NCI-H2029 treated with DMSO at 0.1 percent for 48 hours (cell line): ENCODE data around the gene EPHX1.
"Not testable (repeated sequence)": the region's sequence is repeated elsewhere in the genome, so short reads cannot be mapped to it uniquely, and the experiment has no call there.

Experiments
- DNase-seq: peaks from one replicate; lab custom pipeline; 2025; lab: John Stamatoyannopoulos, UW

EPHX1 gene

DNA sequence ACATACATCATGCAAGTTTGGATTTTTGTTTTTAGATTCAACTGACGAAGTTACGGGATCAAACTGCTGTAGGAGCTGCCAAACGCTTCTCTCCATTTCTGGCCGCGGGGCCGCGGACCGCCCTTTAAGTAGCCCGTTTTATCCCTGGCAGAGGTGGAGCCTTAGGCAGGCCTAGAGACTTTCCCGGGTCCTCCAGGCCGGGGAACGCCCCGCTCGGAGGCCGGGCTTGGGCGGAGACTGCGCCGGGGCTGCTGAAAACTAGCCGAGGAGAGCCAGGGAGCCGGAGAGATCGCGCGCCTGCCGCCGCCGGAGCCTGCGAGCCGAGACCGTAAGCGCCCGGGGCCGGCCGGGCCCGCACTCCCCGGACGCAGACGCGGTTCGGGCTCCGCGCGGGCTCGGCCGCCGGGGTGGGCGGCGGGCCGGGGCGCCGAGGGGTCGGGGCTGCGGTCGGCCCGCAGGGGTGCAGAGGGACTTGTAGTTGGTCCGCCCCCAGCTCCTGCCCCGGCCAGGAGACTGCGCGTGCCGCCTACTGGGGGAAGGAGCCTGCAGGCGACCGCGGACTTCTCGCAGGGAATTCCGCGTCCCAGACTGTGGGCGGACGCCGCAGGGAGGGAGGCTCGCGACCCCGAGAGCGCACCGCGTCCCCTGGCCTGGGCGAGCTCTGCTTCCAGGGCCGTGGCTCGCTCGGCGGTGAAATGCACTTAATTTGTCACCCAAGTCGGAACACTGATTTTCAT is at the start of gene EPHX1:
TSS of gene EPHX1 (plus strand) at position 283 of the 737 bp plus-strand sequence. CDS start 18,606 bp downstream, outside the sequence.
- peak; percentile 49 for DNase-seq

DNA sequence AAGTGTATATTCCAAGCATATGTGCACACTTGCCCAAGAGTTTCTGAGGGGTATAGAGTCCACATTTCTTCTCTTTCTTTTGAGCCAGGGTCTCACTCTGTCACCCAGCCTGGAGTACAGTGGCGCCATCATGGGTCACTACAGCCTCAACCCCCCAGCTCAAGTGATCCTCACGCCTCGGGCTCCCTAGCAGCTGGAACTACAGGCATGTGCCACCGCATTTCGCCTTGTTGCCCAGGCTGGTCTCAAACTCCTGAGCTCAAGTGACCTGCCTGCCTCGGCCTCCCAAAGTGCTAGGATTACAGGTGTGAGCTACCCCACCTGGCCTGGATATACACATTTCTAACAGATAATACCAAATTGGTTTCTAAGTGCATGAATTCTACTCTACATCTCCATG is 49.4 kb upstream of the EPHX1 start:
- no peak for DNase-seq

DNA sequence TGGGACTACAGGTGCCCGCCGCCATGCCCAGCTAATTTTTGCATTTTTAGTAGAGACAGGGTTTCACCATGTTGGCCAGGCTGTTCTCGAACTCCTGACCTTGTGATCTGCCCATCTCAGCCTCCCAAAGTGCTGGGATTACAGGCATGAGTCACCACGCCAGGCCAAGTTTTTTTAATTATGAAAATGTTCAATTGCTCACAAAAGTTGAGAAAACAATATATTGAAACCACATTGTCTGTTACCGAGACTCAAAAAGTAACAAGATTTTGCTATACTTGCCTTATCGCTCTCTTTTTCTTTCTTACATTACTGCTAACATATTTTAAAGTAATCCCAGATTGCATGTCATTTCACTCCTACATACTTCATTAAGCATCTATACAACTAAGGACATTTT is 48.5 kb upstream of the EPHX1 start:
- not testable (repeated sequence) for DNase-seq

DNA sequence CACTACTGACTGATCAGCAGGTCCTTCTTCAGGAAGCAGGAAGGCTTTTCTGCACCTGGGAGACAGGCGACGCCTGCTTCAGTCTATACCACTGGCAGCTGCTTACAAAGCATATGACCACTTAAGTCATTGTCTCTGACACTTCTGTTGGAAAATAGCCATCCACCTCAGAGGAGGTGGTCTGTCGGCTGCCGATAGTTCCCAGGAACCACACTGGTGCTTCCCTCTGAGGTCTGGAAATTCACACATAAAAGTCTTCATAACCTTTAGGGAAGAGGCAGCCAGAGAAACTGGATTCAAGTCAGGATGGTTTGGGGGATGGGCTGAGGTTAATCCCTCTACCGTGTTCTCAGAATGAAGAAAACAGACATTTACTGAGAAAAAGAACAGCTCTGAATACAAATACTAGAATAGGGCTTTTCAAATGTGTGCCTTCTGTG is 47.9 kb upstream of the EPHX1 start:
- DNase-seq: peak; percentile 37

DNA sequence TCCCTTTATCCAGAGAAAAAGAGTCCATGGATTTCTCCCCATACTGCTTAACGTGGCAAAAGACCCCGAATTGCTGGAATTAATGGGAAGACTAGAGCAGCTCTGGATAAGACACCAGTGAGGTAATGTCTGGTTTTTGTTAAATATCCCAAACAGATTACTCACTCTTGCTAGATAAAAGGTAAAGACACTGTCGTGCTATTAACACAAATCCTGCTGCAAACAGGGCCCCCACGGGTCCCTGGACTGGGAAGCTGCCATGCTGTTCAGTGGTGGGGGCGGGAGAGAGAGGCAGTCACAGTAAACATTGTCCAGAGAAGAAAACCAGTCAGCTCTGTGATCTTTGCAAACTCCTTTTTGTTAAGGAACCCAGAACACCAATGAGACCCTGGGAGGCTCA is 47.5 kb upstream of the EPHX1 start:
- DNase-seq: no peak

DNA sequence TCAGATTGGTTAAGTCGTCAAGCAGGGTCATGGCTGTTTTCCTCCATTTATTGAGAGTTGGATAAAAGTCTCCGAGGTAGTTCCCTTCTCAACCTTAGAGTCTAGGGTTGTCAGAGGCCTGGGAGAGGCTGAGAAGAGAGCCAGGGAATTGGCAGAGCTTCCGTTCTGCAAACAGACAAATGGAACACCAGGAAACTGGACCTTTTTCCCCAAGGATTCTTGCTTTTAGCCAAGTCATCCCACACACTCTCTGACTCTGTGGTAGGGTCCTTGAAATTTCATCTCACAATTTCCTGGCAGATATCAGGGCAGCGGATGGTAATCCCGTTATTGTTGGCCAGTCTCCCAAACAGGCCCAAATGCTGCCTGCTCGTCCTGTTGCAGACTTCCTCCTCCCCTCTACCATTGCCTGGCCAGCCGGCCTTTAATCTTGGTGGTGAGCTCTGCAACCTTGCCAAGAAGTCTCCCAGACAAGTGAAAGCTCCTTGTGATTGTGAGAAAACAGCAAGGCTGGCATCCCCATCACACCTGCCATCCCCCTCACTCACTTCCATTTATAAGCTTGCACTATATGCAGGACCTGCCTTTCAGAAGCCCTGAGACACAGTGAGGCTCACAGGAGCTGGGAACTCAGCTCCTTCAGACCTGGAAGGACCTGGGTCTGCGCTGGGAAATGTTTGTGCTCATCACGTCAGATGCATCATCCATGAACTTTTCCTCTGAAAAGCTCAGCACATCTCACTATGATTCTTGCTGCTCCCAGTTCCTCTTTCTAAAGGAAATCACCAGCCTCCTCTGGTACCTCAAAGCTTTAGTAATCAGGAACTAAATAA is 46.0 kb upstream of the EPHX1 start:
- DNase-seq: peak; percentile 34

DNA sequence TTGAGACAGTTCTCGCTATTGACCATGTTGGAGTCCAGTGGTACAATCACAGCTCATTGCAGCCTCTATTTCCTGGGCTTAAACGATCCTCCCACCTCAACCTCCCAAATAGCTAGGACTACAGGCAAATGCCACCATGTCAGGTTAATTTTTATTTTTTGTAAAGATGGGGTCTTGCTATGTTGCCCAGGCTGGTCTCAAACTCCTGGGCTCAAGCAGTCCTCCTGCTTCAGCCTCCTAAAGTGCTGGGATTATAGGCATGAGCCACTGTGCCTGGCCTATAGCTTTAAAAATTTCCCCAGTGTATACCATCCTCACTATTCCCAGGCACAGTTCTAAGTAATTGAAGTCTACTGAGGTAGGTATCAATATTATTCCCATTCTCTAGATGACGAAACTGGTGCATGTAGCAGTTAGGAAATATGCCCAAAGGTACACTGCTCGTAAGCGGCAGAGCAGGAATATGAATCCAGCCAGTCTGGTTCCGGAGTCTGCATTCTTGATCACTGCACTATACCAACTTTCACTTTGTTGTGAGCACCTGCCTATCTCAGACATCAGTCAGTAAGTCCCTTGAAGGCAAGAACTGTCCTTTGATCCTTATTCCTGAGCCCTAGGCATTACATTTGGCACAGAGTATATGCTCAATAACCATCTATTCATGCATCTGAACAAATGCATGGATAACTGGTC is 43.8 kb upstream of the EPHX1 start:
- DNase-seq: no peak

DNA sequence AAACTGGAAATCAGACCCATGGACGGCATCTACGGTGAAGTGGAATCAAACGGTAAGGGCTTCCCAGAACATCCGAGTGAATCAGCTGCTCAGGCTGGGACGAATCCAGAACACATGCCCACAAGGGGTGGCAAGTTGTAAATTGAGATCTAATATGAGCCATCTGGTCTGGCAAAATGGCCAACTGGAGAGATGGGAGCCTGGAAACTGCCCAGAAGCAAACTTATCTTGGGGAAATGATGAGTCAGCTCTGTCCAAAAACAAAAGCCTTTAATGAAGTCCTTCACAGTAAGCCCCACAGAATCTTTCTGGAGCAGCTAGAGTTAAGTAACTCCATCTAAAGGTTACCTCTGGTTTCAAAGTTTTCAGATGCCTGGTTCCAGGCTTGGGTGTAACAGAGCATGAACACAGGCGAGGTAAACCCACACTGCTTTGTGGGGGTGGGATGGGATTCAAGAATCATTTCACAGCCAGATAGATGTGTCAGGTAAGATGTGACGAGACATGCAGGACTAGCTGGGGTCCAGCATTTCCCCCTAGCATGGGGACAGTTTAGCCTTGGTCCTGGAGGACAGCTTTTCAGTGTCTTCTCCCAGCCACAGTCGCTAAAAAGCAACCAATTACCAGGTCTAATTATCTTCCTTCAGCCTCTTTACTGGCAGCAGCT is 42.8 kb upstream of the EPHX1 start:
- DNase-seq: peak; percentile 43

DNA sequence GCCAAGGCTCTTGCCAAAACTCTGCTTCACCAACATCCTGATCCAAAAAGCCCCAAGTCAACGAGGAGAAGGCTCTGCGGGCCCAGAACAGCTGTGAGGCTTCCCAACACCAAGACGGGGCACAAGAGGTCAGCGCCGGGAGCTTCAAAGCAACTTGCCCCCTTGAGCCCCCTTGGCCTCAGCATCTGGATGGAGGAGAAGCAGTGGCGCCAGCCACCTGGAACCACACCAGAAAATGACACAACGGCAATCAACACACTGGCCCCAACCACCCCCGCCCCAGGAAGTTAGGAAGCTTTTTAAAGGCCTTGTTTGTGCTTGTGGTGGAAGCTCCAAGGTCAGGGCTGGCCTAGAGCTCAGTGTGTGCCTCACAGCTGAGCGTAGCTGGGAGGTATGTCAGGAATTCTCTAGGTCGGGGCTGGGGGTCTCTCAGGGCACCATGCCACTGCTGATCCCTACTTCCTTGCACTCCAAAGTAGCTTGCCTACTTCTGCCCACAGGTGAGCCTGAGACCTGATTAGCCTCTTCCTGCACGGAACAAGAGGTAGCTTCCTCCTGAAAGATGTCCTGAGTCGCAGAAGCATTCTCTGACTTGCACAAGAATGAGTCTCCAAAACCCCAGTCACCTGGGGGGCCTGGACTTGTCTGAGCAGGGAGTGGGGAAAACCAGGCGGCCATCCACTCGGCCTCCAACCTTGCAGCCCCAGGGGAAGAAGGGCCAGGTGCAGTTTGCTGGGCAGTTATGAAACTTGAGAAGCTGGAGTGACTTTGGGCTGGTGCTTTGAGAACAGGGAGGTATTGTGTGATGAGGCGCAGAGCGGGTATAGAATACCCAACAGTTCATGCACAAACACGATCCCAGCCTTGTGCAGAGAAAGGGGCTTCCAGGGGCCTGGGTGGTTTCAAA is 42.0 kb upstream of the EPHX1 start:
- DNase-seq: peak; percentile 81

DNA sequence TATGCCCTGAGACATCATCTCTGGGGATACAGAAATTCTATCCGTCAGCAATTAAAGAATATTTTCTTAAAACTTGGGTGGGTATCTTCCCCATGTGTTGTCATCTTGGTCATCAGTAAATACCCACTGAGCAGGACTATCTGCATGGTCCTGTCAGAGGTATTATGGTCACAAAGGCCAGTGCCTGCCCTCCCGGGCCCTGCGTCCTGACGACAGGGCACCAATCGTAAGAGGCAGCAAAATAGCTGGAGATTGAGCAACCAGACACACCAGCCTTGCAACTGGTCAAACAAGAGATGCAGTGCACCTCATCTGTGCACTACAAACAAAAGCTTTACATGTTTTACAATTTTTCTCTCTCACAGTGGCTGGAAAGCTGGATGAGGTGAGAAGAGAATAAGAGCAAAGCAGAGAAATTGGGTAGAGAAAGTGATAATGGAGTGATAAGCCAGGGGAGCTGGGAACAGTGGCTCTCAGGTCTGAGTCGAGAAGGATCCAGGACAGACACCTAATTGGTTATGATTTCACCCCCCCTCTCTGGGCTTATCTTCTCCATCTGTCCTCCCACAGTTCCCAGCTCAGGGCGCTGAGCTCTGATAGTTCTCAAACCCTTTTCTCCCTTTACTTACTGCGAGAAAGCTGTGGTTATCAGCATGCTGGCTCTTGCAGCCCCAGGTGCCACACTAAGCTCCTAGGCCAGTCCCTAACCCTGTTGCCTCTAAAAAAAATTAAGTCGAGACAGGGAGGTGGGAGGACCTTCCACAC is 41.1 kb upstream of the EPHX1 start:
- no peak for DNase-seq

DNA sequence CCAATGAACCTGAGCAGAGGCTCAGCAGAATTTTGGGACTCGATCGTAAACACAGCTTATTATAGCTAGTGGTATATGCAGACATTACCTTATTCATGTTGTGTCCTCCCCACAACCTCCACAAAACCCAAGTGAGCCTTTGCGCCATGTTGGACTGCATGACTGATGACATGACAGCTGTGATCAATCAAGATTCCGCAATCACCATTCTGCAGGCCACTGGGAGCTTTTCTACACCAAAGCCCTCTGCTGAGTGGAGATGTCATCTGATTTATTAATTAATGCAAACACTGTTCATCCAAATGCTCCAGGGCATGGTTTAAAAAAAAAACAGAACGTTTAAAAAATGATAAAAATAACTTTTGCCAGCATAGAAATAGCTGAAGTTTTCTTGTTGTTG is 40.2 kb upstream of the EPHX1 start:
- DNase-seq: no peak

DNA sequence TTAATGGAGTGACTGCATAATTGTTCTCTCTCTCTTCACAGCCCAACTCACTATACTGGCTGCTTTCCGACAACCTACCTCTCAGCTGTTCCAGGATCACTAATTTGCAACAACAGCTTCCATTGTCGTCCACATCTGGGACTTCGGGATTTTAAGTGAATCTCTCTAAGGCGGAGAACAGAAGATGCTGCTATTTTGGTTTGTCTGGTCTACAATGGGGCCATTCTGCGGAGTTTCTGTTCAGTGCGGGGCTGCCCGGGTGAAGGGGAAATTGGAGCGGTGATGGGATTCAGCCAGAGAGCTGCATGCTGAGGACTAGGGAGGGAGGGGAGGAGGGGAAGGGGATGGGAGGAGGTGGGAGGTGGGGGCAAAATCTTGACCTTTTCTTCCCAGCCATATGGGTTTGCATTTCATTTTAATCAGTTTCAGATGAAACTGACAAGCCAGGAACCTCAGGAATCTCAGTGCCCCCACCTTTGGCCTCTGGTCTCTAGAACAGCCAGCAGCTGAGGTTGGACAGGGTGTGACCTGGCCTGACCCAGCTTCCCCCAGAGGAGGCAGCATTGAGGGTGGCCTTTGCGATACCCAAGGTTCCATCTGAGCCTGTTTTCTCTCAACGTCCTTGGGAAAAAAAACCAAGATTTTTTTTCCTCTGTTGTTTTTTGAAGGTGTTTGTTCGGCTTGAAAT is 39.2 kb upstream of the EPHX1 start:
- no peak for DNase-seq

DNA sequence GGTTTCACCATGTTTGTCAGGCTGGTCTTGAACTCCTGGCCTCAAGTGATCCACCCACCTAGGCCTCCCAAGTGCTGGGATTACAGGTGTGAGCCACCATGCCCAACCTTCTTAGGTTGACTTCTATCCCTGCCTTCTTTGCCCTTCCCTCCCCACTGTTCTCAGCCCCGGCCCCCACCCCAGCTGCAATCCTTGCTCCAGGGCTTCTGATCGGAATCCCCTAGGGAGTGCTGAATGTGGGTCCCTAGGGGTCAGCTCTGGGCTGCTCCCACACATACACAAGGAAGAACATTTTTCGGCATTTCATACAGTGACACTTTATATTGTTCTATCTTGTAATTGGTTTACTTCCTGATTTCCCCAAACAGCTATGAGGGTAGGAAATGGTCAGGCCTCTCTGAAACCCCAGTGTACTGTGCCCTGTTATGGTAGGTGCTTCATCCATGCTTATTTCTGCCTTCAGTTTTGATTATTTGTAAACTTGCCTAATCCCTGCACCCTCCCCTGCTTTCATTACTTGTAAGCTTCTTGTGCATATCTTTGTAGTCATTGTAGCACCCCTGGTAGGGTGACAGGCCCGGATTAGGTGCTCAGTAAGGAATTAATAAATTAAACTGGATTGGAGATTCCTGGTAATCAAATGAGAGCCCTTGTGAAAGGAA is 38.1 kb upstream of the EPHX1 start:
- no peak for DNase-seq

DNA sequence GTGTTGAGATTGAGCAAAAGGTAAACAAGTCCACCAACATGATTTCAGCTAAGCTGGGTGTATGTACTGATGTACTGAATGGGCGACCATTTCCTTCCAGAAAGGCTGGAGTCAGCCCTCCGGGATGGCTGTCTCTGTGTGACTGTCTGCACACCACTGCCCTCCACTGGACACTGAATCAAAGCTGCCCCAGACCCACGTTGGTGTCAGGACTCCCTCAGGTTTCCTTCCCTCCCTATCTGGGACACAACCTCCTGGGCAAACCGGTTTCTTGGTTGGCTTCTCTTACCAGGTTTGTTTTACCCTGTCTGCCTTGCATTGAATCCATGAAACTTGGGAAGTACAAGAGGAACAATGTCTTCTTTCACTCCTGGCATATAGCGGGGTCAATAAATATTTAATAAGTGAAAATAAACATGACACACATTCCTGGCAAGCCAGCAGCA is 37.6 kb upstream of the EPHX1 start:
- peak; percentile 55 for DNase-seq

DNA sequence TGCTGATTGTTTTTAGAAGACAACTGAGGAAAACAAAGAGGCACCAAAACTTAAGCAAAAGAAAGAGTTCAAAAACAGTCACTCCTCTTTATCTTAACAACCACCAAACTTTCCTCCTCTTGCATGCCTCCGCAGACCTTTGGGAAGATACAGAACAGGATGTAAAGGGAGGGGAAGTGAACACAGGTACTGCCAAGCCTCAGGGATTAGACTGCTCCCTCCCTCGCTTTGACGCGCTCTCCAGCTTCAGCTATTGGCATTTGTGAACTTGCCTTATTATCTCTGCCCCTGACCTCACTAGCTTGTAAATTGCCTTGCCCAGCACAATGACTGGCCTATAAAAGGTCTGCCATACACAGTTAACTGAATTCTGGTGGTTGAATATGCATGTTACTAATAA is 37.1 kb upstream of the EPHX1 start:
- DNase-seq: no peak

DNA sequence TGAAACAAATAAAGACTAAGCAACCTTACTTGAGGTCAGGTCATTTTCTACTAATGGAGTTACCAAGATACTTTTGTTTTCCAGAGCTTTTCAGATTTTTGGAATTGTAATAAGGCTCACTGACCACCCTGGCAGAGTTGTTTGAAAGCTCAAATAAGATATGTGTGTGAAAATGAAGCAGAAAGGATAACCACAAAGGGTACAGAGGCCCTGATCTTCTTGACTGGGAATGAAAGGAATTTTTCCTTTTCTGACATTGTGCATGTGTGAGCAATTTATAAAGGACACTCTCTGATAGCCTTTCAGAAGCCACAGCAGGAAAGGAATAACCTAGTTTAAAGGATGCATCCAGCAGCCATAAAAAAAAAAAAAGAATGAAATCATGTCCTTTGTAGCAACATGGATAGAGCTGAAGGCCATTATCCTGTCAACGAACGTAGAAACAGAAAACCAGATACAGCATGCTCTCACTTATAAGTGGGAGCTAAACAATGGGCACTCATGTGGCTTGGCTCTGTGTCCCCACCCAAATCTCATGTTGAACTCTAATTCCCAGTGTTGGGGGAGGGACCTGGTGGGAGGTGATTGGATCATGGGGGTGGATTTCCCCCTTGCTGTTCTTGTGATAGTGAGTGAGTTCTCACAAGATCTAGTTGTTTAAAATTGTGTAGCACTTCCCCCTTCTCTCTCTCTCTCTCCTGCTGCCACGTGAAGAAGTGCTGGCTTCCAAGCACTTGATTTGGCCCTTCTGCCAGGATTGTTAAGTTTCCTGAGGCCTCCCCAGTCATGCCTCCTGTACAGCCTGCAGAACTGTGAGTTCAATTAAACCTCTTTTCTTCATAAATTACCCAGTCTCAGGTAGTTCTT is 35.4 kb upstream of the EPHX1 start:
- no peak for DNase-seq

DNA sequence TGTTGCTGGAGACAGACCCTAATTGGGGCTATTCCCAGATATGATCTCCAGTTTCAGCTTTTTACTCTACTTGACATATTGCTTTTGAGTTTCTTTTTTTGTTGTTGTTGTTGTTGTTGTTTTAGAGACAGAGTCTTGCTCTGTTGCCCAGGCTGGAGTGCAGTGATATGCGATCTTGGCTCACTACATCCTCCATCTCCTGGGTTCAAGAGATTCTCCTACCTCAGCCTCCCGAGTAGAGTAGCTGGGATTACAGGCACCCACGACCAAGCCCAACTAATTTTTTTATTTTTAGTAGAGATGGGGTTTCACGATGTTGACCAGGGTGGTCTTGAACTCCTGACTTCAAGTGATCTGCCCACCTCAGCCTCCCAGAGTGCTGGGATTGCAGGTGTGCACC is 33.6 kb upstream of the EPHX1 start:
- DNase-seq: no peak

DNA sequence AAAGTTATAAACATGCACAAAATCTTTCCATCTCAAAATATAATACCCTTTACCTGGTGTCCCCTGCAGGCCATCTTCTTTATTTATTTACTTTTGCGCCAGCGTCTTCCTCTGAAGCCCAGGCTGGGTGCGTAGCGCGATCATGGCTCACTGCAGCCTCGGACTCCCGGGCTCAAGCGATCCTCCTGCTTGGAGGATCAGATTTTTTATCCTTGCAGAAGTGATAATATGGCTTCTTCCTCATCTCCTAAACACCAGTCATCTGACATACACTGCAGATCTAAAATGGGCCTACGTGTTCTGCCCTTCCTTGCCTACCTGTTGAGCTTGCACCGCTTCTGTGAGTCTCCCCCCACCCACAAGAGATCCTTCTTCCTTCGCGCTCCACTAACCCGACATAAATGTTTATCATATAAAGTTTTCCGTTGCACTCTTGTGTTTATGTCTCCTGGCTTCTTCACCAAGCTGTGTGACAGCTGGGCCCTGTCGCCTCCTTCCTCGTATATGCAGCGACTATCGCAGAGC is 32.8 kb upstream of the EPHX1 start:
- no peak for DNase-seq
